ENCODE results near the gene SSPN.

SSPN gene

GRCh38 chr12:26250801-26251200 is 55.4 kb downstream of the SSPN start:
- in situ Hi-C loops (cut with HindIII; ENCODE audit: low sequenced_read_pairs): no loop called here
- TF ChIP-seq CTCF (IDR thresholded peaks at IDR 0.05; ENCODE audit: low read depth, low read length): no peak
- H3K4me3 ChIP-seq (ENCODE audit: low read depth, low read length): no peak overlapping the region
- no peak for DNase-seq (ENCODE audit: low read depth, low spot score)

- no peak for DNase-seq (ENCODE audit: low read depth, low spot score)
- TF ChIP-seq CTCF (IDR thresholded peaks at IDR 0.05; ENCODE audit: low read depth, low read length): no peak
- no peak overlapping the region for H3K4me3 ChIP-seq (ENCODE audit: low read depth, low read length)
- in situ Hi-C loops (cut with HindIII; ENCODE audit: low sequenced_read_pairs): no loop called here
These were observed 56.2 kb downstream of the SSPN start for GRCh38 chr12:26251600-26251999.

- no peak for DNase-seq (ENCODE audit: low read depth, low spot score)
- in situ Hi-C loops (cut with HindIII; ENCODE audit: low sequenced_read_pairs): no loop called here
- H3K4me3 ChIP-seq (ENCODE audit: low read depth, low read length): no peak overlapping the region
- TF ChIP-seq CTCF (IDR thresholded peaks at IDR 0.05; ENCODE audit: low read depth, low read length): no peak
These were observed 57.6 kb downstream of the SSPN start for GRCh38 chr12:26252946-26253345.

DNA sequence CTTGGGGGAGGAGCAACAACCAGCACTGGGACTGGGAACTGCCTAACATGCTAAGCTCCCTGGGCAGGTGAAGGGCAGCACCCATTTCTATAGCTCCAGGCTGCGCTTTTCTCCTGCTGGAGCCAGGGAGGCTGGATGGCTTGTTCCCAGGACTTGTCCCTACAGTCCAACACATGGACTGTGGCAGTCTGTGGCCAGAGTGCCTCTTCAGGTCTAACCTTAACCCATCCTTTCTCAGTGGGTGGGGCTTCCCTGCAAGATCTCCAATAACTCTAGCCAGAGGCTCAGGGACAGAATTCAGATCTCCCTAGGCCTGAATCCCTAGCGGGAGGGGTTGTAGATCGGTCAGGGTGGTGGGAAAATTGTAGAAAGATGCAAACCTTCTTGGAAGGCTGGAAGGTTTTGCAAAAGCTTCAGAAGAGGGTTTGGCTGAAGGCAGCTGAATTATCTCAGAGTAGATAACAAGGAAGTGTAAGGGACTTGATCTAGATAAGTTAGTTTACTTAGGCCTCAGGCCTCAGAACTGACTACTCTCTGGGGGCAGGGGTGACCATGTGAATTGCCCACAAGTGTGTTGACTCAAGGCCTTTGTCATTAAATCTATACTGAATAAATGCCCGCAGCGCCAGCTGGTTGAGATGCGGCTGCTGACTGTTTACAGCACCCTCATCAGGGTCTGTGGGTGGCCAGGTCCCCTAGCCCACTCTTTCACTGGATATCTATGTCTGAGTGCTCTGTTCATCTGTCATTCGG is 60.7 kb downstream of the SSPN start:
- in situ Hi-C loops (cut with HindIII; ENCODE audit: low sequenced_read_pairs): no loop called here
- no peak for DNase-seq (ENCODE audit: low read depth, low spot score)
- TF ChIP-seq CTCF (IDR thresholded peaks at IDR 0.05; ENCODE audit: low read depth, low read length): no peak
- H3K4me3 ChIP-seq (ENCODE audit: low read depth, low read length): no peak overlapping the region

DNA sequence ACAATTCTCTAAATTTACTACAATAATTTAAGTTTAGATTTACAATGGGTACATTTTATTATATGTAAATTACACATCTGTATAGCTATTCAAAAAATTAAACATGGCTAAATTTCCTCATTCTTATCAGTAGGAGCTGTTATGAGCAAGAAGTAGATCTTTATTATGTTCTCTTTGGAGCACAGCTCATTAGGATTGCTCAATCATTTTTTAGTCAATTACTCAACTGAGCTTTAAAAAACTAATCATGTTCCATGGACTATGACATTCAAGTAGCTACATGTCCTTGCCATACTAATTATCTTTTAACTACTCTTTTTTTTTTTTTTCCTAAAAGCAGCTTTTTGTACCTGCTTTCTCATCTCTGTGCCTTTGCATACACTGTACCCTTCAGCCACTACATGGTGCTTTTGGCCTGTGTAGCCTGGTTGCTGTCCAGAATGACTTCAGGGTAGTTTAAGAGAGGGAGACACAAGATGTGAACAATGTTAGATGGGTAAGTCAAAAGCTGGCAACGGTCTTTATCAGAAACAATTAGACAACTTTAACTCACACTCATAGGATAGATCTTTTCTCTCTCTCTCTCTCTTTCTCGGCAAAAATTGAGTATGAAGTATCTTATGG is 69.0 kb downstream of the SSPN start:
- no peak for DNase-seq (ENCODE audit: low read depth, low spot score)
- no peak for TF ChIP-seq CTCF (IDR thresholded peaks at IDR 0.05; ENCODE audit: low read depth, low read length)
- H3K4me3 ChIP-seq (ENCODE audit: low read depth, low read length): no peak overlapping the region
- in situ Hi-C loops (cut with HindIII; ENCODE audit: low sequenced_read_pairs): no loop called here

DNA sequence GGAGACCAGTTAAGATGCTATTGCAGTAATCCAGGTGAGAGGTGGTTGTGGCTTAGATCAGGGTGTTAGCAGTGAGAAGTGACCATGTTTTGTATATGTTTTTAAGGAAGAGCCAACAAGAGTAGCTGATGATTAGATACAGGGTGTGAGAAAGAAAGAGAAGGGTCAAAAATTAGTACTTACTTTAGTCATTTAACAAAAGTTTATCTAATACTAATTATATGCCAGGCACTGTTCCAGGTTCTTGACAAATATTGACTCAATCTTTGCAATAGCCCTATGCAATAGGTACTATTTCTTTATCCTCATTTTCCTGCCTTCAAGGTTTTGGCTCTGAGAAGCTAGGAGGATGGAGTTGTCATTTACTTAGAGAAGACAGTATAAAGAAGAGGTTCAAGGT is 70.2 kb downstream of the SSPN start:
- no peak overlapping the region for H3K4me3 ChIP-seq (ENCODE audit: low read depth, low read length)
- TF ChIP-seq CTCF (IDR thresholded peaks at IDR 0.05; ENCODE audit: low read depth, low read length): no peak
- in situ Hi-C loops (cut with HindIII; ENCODE audit: low sequenced_read_pairs): no loop called here
- no peak for DNase-seq (ENCODE audit: low read depth, low spot score)
